T-helper 2 cell treated with Interferon-gamma antibody and Interleukin-4, amounts not matched to agents 100 ng/mL and 5 ng/mL, for 36 hours (primary cell): ENCODE data around the gene TMEM223. TPM values are rescaled to one million over a fixed set of nuclear protein-coding genes. Genes with fewer than 3 reads are reported as not detected.

ENCODE experiments used
- intact Hi-C: fragments of 100-400 bp; cut with micrococcal nuclease; formaldehyde crosslinking; loops from one replicate; pipeline ENCODE4 v1.15.1; 2023
- total RNA-seq: library from RNA; stranded (reverse); gene quantifications from 2 replicates; pipeline ENCODE4 v1.2.3, GENCODE V29; 2022

Gene TMEM223
- total RNA-seq, 1 donor from 2014 or later = 19.8 TPM

DNA sequence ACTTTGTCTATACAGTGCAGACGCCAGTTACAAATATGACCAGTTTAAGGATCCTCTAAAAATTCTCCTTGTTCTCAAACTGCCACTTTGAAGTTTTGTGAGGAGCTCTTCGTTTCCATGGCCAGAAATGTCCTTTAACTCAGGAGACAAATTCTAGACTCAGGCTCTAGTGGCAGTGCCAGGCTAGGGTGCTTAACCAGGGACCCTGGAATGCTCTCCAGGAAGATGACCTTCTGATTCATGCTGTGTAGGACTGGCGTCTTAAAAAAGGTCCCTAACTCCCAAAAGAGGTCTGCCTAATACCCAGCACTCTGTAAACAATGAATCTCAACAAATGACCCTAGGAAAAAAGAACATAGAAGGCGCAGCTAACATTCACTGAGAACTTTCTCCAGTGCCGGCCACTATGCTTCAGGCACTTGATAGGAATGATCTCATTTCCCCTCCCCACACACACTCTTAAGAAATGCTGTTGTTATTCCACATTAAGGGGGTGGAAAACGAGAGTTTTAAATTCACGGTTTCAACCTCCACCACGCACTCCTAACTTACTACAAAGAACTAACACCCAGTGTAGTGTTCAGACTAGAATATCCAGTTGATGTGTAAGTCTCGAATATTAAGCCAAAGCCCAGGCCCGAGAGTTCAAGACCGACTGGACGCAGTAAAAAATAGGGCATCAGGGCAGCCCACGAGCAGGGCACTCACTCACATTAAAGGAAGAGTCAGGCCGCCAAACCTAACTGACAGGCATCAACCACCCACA lies 12.7 kb upstream of the TMEM223 start:
- intact Hi-C loops = loop anchor here (1.0 kb wide), 5 partner anchors 12 to 76 kb away; partner anchors contain the start of genes SLC3A2, TMEM179B, TMEM223 and TTC9C

- intact Hi-C loops = no loop called here
Observed at GRCh38 chr11:62801071-62801470, 9.3 kb upstream of the TMEM223 start.

- intact Hi-C loops = no loop called here
Observed at GRCh38 chr11:62799486-62799885, 7.7 kb upstream of the TMEM223 start.

- intact Hi-C loops = no loop called here
Observed at GRCh38 chr11:62796281-62796680, 4.5 kb upstream of the TMEM223 start.

- intact Hi-C loops = no loop called here
Observed at GRCh38 chr11:62794201-62794775, 2.5 kb upstream of the TMEM223 start.

DNA sequence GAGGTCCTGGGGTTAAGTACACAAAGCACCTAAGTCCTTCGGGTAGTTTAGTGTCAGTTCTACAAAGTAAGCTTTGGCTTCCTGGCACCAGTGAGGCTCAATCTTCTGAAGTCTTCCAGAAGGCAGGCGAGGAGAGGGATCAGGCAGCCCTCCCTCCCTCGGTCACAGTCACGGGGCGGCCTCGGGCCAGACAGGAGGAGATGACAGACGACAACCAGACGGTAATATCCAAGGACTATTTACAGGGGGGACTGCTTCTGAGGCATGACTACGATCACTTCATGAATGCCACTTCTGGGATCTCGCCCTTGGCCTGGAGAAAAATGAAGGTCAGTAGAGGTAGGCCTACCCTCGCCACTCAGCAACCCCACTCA lies 383 bp upstream of the TMEM223 start:
- intact Hi-C loops = loop anchor here (1.0 kb wide), 3 partner anchors 13 to 65 kb away; partner anchors contain the start of genes HNRNPUL2, NXF1, STX5 and TEX54

DNA sequence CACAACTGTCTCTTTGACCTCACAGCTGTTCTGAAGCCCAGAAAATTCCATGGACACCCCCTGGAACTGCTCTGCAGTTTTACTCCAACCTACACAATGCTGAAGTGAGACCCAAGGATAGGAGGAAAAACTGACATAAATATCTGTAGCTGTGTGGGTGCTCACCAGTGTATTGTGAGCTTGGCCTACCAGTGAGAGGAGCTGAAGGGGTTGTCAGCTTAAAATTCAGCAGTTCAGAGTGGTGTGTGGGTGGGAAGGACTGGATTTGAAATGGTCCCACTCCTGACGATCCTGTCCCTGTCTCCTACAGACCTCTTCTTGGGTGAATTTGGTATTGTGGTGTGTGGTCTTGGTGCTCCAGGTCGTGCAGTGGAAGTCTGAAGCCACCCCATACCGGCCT lies 2.2 kb downstream of the TMEM223 start:
- intact Hi-C loops = loop anchor here (5.0 kb wide), 1 partner anchor 197 kb away; the partner anchor contains the start of gene TUT1

- intact Hi-C loops = loop anchor here (5.0 kb wide), 1 partner anchor 197 kb away; the partner anchor contains the start of gene TUT1
Observed at GRCh38 chr11:62788991-62789390, 2.8 kb downstream of the TMEM223 start.

DNA sequence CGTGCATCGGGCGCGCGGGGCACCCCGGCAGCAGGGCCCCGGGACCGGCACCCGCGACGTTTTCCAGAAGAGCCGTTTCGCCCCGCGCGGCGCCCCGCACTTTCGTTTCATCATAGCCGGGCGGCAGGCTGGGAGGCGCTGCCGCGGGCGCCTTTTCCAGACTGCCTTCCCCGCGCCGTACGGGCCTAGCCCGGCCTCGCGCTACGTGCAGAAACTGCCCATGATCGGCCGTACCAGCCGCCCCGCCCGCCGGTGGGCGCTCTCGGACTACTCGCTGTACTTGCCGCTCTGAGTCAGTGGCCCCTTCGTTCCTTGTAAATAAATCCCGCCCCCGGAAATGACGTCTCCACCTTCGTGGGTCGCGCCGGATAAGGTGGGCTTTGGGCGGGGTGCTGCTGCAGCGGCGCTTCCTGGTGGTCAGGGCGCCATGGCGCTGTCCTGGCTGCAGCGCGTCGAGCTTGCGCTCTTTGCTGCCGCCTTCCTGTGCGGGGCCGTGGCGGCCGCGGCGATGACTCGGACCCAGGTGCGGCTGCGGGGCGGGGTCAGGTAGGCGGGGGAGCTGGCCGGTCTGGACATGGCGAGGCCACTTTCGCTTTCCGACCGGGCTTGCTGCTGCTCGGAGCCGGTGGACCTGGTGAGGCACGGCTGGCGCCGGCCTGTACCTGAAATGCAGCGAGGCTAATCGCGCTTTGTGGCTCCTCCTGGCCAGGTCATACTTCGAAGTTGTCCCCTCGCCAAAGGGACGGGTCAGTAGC lies 4.6 kb downstream of the TMEM223 start, which contains the start of gene TMEM179B:
TMEM179B (plus strand) TSS at position 398 of the 755 bp plus-strand sequence; CDS start at position 428, 30 bp downstream.
- intact Hi-C loops = loop anchor here (1.0 to 5.0 kb wide), 7 partner anchors 18 to 195 kb away; partner anchors contain the start of genes NXF1, STX5, TEX54 and TTC9C

DNA sequence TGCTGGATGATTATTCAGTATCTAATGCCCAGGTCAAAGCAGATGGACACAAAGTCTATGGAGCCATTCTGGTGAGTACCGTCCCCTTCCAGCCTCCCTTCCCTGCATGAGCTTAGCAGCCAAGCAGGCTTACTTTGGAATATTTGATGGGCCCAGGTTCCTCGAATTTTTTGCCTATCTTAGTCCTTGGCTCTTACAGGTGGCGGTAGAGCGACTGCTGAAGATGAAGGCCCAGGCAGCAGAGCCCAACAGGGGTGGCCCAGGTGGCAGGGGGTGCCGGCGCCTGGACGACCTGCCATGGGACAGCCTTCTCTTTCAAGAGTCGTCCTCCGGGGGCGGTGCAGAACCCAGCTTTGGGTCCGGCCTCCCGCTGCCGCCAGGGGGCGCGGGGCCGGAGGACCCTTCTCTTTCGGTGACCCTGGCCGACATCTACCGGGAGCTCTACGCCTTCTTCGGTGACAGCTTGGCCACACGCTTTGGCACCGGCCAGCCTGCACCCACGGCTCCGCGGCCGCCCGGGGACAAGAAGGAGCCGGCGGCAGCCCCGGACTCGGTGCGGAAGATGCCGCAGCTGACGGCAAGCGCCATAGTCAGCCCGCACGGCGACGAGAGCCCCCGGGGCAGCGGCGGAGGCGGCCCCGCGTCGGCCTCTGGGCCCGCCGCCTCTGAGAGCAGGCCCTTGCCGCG lies 5.3 kb downstream of the TMEM223 start:
- intact Hi-C loops = loop anchor here (1.0 to 5.0 kb wide), 11 partner anchors 15 to 194 kb away; partner anchors contain the start of genes NXF1, STX5, TAF6L and TEX54

DNA sequence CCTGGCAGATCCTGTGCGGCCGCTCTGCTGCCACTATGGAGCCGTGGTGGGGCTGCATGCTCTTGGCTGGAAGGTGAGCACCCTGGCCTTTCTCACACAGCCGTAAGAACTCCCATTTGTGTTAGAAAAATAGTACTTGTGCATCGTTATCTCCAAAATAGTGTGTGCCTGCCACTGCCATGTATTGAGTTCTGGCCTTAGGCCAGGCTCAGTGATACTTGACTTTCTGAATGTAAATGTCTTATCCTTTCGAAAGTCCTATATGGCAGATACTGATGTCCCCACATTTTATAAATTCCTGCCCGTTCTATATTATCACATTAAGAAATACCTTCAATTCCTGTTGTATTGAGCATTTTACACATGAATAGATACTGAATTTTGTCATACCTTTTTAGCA lies 9.1 kb downstream of the TMEM223 start:
- intact Hi-C loops = no loop called here

GRCh38 chr11:62778441-62778840 lies 13.4 kb downstream of the TMEM223 start:
- intact Hi-C loops = no loop called here

- intact Hi-C loops = no loop called here
Observed at GRCh38 chr11:62777389-62777788, 14.4 kb downstream of the TMEM223 start.

DNA sequence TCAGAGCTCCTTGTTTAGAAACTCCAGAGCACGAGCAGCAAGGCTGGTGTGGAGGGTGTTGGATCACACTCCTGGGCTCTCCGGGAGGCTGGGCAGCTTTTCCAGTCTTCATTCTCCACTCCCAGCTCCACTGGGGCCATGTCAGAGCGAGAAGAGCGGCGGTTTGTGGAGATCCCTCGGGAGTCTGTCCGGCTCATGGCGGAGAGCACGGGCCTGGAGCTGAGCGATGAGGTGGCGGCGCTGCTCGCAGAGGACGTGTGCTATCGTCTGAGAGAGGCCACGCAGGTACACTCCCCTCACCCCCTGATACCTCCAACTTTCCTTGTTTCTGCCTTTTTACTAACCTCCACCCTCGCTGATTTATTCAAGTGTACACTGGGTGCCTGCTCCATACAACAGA lies 16.2 kb downstream of the TMEM223 start:
- intact Hi-C loops = no loop called here

GRCh38 chr11:62774407-62774806 lies 17.4 kb downstream of the TMEM223 start:
- intact Hi-C loops = loop anchor here (5.0 kb wide), 2 partner anchors 83 to 162 kb away; partner anchors contain the start of genes EML3 and ROM1

- intact Hi-C loops = loop anchor here (1.0 to 5.0 kb wide), 6 partner anchors 10 to 159 kb away; partner anchors contain the start of genes EML3, HNRNPUL2, POLR2G and ROM1
Observed at GRCh38 chr11:62771144-62772021, 20.4 kb downstream of the TMEM223 start, which contains the start of gene TAF6L. Gene TAF6L (plus strand): TSS chr11:62771396. CDS start chr11:62775784, 4,388 bp downstream.

- intact Hi-C loops = loop anchor here (1.0 to 5.0 kb wide), 6 partner anchors 9 to 158 kb away; partner anchors contain the start of genes EML3, HNRNPUL2, POLR2G and ROM1
Observed at GRCh38 chr11:62770778-62771143, 21.0 kb downstream of the TMEM223 start.

- intact Hi-C loops = loop anchor here (1.0 to 2.0 kb wide), 5 partner anchors 8 to 120 kb away; partner anchors contain the start of genes SLC3A2, TAF6L and TTC9C
Observed at GRCh38 chr11:62760867-62761227, 31.0 kb downstream of the TMEM223 start.
